Ishikawa (cell line): ENCODE results near the gene EGFR.

Experiments used
- CEBPB ChIP-seq: IDR thresholded peaks from 2 replicates; pipeline ENCODE4 v1.6.1; 2012
- CREB1 ChIP-seq: IDR thresholded peaks from 2 replicates; pipeline ENCODE4 v1.6.1; 2012; ENCODE audit warnings: low read depth
- EGR1 ChIP-seq: IDR thresholded peaks from 2 replicates; pipeline ENCODE4 v1.6.1; 2012
- EP300 ChIP-seq: IDR thresholded peaks from 2 replicates; pipeline ENCODE4 v1.6.1; 2012; ENCODE audit warnings: borderline replicate concordance
- RAD21 ChIP-seq: IDR thresholded peaks from 2 replicates; pipeline ENCODE4 v1.6.1; 2012; ENCODE audit warnings: low read depth
- TAF1 ChIP-seq: IDR thresholded peaks from 2 replicates; pipeline ENCODE4 v1.6.1; 2012; ENCODE audit warnings: low read depth, mild to moderate bottlenecking
- TCF12 ChIP-seq: IDR thresholded peaks from 2 replicates; pipeline ENCODE4 v1.6.1; 2012; ENCODE audit warnings: low read depth
- TEAD4 ChIP-seq: IDR thresholded peaks from 2 replicates; pipeline ENCODE4 v1.6.1; 2012
- YY1 ChIP-seq: IDR thresholded peaks from 2 replicates; pipeline ENCODE4 v1.6.1; 2012; ENCODE audit warnings: low read depth
- TF ChIP-seq, protein P1 (sequence below): IDR thresholded peaks from 2 replicates; pipeline ENCODE4 v1.6.1; 2012; ENCODE audit warnings: low read depth, mild to moderate bottlenecking
- TF ChIP-seq, protein P2 (sequence below): IDR thresholded peaks from 2 replicates; pipeline ENCODE4 v1.6.1; 2012

DNA sequence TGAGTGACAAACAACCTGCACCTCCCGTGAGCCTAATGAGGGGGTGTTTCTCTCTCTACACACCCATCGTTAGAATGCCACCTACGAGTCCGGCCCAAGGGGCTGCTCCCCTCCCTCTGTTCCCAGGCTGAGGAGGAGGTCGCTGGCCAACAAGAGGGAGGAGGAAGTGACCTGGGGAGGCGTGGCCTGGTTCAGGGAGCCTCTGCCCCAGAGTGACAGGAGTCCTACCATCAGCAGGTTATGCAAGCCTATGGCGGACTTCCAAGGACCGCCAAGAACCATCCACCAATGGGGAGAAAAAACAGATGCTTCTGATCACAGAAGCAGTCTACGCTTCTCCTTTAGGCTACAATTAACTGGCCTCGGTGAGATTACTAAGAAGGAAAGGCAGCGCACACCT, 12.3 kb upstream of the EGFR start:
- TF ChIP-seq TCF12 (no peak), CEBPB (no peak), YY1 (no peak), EGR1 (no peak), RAD21 (no peak), EP300 (no peak), TAF1 (no peak), CREB1 (no peak), TEAD4 (no peak)
- TF ChIP-seq, protein P1, sequence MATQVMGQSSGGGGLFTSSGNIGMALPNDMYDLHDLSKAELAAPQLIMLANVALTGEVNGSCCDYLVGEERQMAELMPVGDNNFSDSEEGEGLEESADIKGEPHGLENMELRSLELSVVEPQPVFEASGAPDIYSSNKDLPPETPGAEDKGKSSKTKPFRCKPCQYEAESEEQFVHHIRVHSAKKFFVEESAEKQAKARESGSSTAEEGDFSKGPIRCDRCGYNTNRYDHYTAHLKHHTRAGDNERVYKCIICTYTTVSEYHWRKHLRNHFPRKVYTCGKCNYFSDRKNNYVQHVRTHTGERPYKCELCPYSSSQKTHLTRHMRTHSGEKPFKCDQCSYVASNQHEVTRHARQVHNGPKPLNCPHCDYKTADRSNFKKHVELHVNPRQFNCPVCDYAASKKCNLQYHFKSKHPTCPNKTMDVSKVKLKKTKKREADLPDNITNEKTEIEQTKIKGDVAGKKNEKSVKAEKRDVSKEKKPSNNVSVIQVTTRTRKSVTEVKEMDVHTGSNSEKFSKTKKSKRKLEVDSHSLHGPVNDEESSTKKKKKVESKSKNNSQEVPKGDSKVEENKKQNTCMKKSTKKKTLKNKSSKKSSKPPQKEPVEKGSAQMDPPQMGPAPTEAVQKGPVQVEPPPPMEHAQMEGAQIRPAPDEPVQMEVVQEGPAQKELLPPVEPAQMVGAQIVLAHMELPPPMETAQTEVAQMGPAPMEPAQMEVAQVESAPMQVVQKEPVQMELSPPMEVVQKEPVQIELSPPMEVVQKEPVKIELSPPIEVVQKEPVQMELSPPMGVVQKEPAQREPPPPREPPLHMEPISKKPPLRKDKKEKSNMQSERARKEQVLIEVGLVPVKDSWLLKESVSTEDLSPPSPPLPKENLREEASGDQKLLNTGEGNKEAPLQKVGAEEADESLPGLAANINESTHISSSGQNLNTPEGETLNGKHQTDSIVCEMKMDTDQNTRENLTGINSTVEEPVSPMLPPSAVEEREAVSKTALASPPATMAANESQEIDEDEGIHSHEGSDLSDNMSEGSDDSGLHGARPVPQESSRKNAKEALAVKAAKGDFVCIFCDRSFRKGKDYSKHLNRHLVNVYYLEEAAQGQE, result no peak
- TF ChIP-seq, protein P2, sequence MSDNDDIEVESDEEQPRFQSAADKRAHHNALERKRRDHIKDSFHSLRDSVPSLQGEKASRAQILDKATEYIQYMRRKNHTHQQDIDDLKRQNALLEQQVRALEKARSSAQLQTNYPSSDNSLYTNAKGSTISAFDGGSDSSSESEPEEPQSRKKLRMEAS, result no peak
